ENCODE results near the gene GPX3.

GRCh38 chr5:151038801-151039238, 18.4 kb downstream of the GPX3 start:
- no peak for TF ChIP-seq CTCF (IDR thresholded peaks at IDR 0.05; ENCODE audit: low read length)
- TF ChIP-seq EZH2 (optimal IDR thresholded peaks at IDR 0.05; ENCODE audit: low read depth, low read length): no peak
